ENCODE measurements around the gene CREB5.

The CREB5 gene

GRCh38 chr7:28623863-28624262 is 211.5 kb downstream of the CREB5 start:
- Histone ChIP-seq H3K27me3 (ENCODE audit: insufficient read depth, low read length, poor library complexity, severe bottlenecking) (no peaks in the 10 kb centered on the region), H3K4me1 (ENCODE audit: insufficient read depth, low read length, poor library complexity, severe bottlenecking) (peaks cover 3% of the 10 kb centered on the region), H3K4me2 (ENCODE audit: low read depth, low read length, poor library complexity, severe bottlenecking) (no peak overlapping the region), H2AFZ (ENCODE audit: low read length) (no peak overlapping the region), H3F3A (ENCODE audit: low read depth) (no peaks in the 10 kb centered on the region), H3K36me3 (ENCODE audit: insufficient read depth, low read length) (no peaks in the 10 kb centered on the region), H4K20me1 (ENCODE audit: insufficient read depth, low read length, poor library complexity, severe bottlenecking) (no peaks in the 10 kb centered on the region), H3K9me3 (ENCODE audit: insufficient read depth, low read depth, low read length) (no peaks in the 10 kb centered on the region), H3K4me3 (ENCODE audit: low read length, poor library complexity, severe bottlenecking) (no peak overlapping the region), H3K79me2 (ENCODE audit: insufficient read depth, low read length) (no peaks in the 10 kb centered on the region), H3K9ac (ENCODE audit: low read depth, low read length, poor library complexity, severe bottlenecking) (no peak overlapping the region), H3K9me2 (replicated peaks; ENCODE audit: low read depth, low read length) (no peaks in the 10 kb centered on the region)
- TF ChIP-seq CTCF (conservative IDR thresholded peaks at IDR 0.05; ENCODE audit: low read length) = peak; percentile 79
- no peak for TF ChIP-seq EZH2phosphoT487 (IDR thresholded peaks at IDR 0.05; ENCODE audit: borderline replicate concordance)

GRCh38 chr7:28625432-28625831 is 213.1 kb downstream of the CREB5 start:
- Histone ChIP-seq H2AFZ (ENCODE audit: low read length) (no peak overlapping the region), H3K9me2 (replicated peaks; ENCODE audit: low read depth, low read length) (no peaks in the 10 kb centered on the region), H3K27me3 (ENCODE audit: insufficient read depth, low read length, poor library complexity, severe bottlenecking) (no peaks in the 10 kb centered on the region), H4K20me1 (ENCODE audit: insufficient read depth, low read length, poor library complexity, severe bottlenecking) (no peaks in the 10 kb centered on the region), H3K79me2 (ENCODE audit: insufficient read depth, low read length) (no peaks in the 10 kb centered on the region), H3K4me2 (ENCODE audit: low read depth, low read length, poor library complexity, severe bottlenecking) (no peak overlapping the region), H3K36me3 (ENCODE audit: insufficient read depth, low read length) (no peaks in the 10 kb centered on the region), H3K4me1 (ENCODE audit: insufficient read depth, low read length, poor library complexity, severe bottlenecking) (peaks cover 3% of the 10 kb centered on the region), H3K9ac (ENCODE audit: low read depth, low read length, poor library complexity, severe bottlenecking) (no peak overlapping the region), H3K9me3 (ENCODE audit: insufficient read depth, low read depth, low read length) (no peaks in the 10 kb centered on the region), H3K4me3 (ENCODE audit: low read length, poor library complexity, severe bottlenecking) (no peak overlapping the region), H3F3A (ENCODE audit: low read depth) (no peaks in the 10 kb centered on the region)
- TF ChIP-seq EZH2phosphoT487 (IDR thresholded peaks at IDR 0.05; ENCODE audit: borderline replicate concordance) (no peak), CTCF (conservative IDR thresholded peaks at IDR 0.05; ENCODE audit: low read length) (no peak)

GRCh38 chr7:28626221-28626620 is 213.9 kb downstream of the CREB5 start:
- H3K9me2 ChIP-seq (replicated peaks; ENCODE audit: low read depth, low read length) = no peaks in the 10 kb centered on the region
- no peaks in the 10 kb centered on the region for H3K27me3 ChIP-seq (ENCODE audit: insufficient read depth, low read length, poor library complexity, severe bottlenecking)
- no peak overlapping the region for H3K4me3 ChIP-seq (ENCODE audit: low read length, poor library complexity, severe bottlenecking)
- H3K36me3 ChIP-seq (ENCODE audit: insufficient read depth, low read length) = no peaks in the 10 kb centered on the region
- peaks cover 3% of the 10 kb centered on the region for H3K4me1 ChIP-seq (ENCODE audit: insufficient read depth, low read length, poor library complexity, severe bottlenecking)
- H2AFZ ChIP-seq (ENCODE audit: low read length) = peak overlapping the region; percentile 91
- no peaks in the 10 kb centered on the region for H4K20me1 ChIP-seq (ENCODE audit: insufficient read depth, low read length, poor library complexity, severe bottlenecking)
- no peaks in the 10 kb centered on the region for H3K9me3 ChIP-seq (ENCODE audit: insufficient read depth, low read depth, low read length)
- no peaks in the 10 kb centered on the region for H3F3A ChIP-seq (ENCODE audit: low read depth)
- H3K79me2 ChIP-seq (ENCODE audit: insufficient read depth, low read length) = no peaks in the 10 kb centered on the region
- peak overlapping the region; percentile 37 for H3K4me2 ChIP-seq (ENCODE audit: low read depth, low read length, poor library complexity, severe bottlenecking)
- TF ChIP-seq EZH2phosphoT487 (IDR thresholded peaks at IDR 0.05; ENCODE audit: borderline replicate concordance) (no peak), CTCF (conservative IDR thresholded peaks at IDR 0.05; ENCODE audit: low read length) (no peak)
- peak overlapping the region; percentile 8 for H3K9ac ChIP-seq (ENCODE audit: low read depth, low read length, poor library complexity, severe bottlenecking)

Measured in Loucy (cell line).